Mammary epithelial cell (primary cell): ENCODE measurements around the gene ZBTB8A.

Experiments
- EZH2 ChIP-seq: IDR thresholded peaks from 2 replicates; pipeline ENCODE4 v1.6.1; 2012; ENCODE audit warnings: low read length, inconsistent platforms, borderline replicate concordance
- TF ChIP-seq, protein P1 (sequence below), 2 donors: IDR thresholded peaks in 1 of 2; conservative IDR thresholded peaks in 1 of 2; 2 replicates each; pipeline ENCODE4 v1.5.1; 2011 to 2012; ENCODE audit warnings: inconsistent platforms in 2 of 2, low read length in 2 of 2, mild to moderate bottlenecking in 2 of 2, control low read depth in 1 of 2, low read depth in 1 of 2; ENCODE audit not compliant: insufficient read depth in 1 of 2; ENCODE audit errors: extremely low read depth in 1 of 2

DNA sequence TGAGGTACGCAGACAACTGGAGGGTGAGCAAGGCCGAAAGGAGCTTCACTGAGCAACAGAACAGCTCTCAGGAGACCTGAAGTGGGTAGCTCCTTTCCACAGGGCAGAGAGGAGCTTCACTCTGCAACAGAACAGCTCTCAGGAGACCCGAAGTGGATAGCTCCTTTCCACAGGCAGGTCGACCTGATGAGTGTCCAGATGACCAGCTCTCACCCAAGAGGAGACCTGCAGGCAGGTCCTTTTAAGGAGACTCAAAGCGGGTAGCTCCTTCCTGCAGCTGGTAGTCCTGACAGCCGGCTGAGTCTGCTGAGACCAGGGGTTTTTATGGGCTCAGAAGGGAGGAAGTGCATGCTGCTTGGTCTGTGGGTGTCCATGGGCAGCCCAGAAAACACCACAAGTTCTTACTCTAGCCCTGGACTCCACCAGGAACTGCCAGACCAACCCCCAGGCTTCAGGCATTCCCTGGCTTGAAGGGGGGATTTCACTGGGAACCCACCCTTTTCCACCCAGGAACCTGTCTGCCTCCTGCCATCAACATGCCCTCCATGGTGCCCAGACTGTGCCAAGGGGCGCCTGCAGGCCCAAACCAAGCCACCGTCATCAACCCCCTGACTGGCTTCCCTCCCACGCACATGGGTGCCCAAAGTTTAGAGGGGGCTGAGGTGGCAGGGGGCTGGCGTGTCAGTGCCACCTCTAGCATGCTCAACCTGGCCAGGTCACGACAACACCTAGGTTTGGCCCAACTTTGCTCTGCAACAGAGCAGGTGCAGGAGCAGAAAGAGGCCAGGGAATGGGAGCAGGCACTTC, 67.5 kb downstream of the ZBTB8A start:
- no peak for TF ChIP-seq EZH2
- TF ChIP-seq, protein P1, sequence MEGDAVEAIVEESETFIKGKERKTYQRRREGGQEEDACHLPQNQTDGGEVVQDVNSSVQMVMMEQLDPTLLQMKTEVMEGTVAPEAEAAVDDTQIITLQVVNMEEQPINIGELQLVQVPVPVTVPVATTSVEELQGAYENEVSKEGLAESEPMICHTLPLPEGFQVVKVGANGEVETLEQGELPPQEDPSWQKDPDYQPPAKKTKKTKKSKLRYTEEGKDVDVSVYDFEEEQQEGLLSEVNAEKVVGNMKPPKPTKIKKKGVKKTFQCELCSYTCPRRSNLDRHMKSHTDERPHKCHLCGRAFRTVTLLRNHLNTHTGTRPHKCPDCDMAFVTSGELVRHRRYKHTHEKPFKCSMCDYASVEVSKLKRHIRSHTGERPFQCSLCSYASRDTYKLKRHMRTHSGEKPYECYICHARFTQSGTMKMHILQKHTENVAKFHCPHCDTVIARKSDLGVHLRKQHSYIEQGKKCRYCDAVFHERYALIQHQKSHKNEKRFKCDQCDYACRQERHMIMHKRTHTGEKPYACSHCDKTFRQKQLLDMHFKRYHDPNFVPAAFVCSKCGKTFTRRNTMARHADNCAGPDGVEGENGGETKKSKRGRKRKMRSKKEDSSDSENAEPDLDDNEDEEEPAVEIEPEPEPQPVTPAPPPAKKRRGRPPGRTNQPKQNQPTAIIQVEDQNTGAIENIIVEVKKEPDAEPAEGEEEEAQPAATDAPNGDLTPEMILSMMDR (conservative IDR thresholded peaks at IDR 0.05 in 1 of 2, IDR thresholded peaks at IDR 0.05 in 1 of 2; ENCODE audit: extremely low read depth in 1 of 2, insufficient read depth in 1 of 2, low read depth in 1 of 2, low read length in 2 of 2) = no peak
